HG03378 (cell line): Measurements from ENCODE around the gene EPB41L4A.

Source experiments
- ATAC-seq: cut with Tn5 transposase; IDR thresholded peaks from one replicate; pipeline ENCODE4 v1.9.1; 2021; ENCODE audit warnings: mild to moderate bottlenecking, moderate library complexity; ENCODE audit not compliant: unreplicated experiment

The EPB41L4A gene

GRCh38 chr5:112316006-112316405, 103.1 kb downstream of the EPB41L4A start:
- ATAC-seq = no peak

- ATAC-seq = no peak
Observed at GRCh38 chr5:112312295-112313275, 106.5 kb downstream of the EPB41L4A start.

- no peak for ATAC-seq
Observed at GRCh38 chr5:112310746-112311145, 108.3 kb downstream of the EPB41L4A start.

GRCh38 chr5:112308608-112309007, 110.5 kb downstream of the EPB41L4A start:
- ATAC-seq = no peak

GRCh38 chr5:112306956-112307355, 112.1 kb downstream of the EPB41L4A start:
- no peak for ATAC-seq

- ATAC-seq = no peak
Observed at GRCh38 chr5:112304743-112305142, 114.3 kb downstream of the EPB41L4A start.

GRCh38 chr5:112303685-112304084, 115.4 kb downstream of the EPB41L4A start:
- ATAC-seq = no peak

GRCh38 chr5:112294126-112294525, 125.0 kb downstream of the EPB41L4A start:
- ATAC-seq = no peak

GRCh38 chr5:112293587-112293986, 125.5 kb downstream of the EPB41L4A start:
- no peak for ATAC-seq

GRCh38 chr5:112290691-112291090, 128.4 kb downstream of the EPB41L4A start:
- ATAC-seq = no peak

GRCh38 chr5:112289465-112289864, 129.6 kb downstream of the EPB41L4A start:
- ATAC-seq = no peak

- ATAC-seq = no peak
Observed at GRCh38 chr5:112283943-112284929, 134.8 kb downstream of the EPB41L4A start.

- ATAC-seq = no peak
Observed at GRCh38 chr5:112283034-112283582, 136.0 kb downstream of the EPB41L4A start.

GRCh38 chr5:112279082-112279481, 140.0 kb downstream of the EPB41L4A start:
- no peak for ATAC-seq

- no peak for ATAC-seq
Observed at GRCh38 chr5:112276991-112277390, 142.1 kb downstream of the EPB41L4A start.

- ATAC-seq = no peak
Observed at GRCh38 chr5:112275671-112276070, 143.4 kb downstream of the EPB41L4A start.

- ATAC-seq = peak; percentile 56
Observed at GRCh38 chr5:112270299-112271293, 148.5 kb downstream of the EPB41L4A start.

GRCh38 chr5:112267231-112267630, 151.8 kb downstream of the EPB41L4A start:
- ATAC-seq = no peak

GRCh38 chr5:112264666-112265065, 154.4 kb downstream of the EPB41L4A start:
- no peak for ATAC-seq

GRCh38 chr5:112264151-112264550, 154.9 kb downstream of the EPB41L4A start:
- ATAC-seq = no peak
